ENCODE measurements around the gene VMAC. TPM values are rescaled to one million over a fixed set of nuclear protein-coding genes. Genes with fewer than 3 reads are reported as not detected.
A peak's percentile ranks its signal among the peaks of the same experiment; 100 is the strongest.

The VMAC gene
- total and polyA plus RNA-seq, 2 of the 8 experiments (the other 6 are each of a cell fraction or from before 2014, with no cell fraction given), result 1.3 to 2.2 TPM

- Histone ChIP-seq H3K23ac (ENCODE audit: insufficient read length) (no peak overlapping the region), H3K4me3 (ENCODE audit: extremely low read depth in 1 of 4, insufficient read depth in 2 of 4, low read depth in 3 of 4, low read length in 4 of 4) (peak overlapping the region; percentile 80 to 99 (median 95)), H3K14ac (ENCODE audit: insufficient read length) (no peak overlapping the region), H3K79me1 (ENCODE audit: low read depth, low read length) (peaks cover 5% of the 10 kb centered on the region), H4K5ac (ENCODE audit: insufficient read length, low read depth, low read length) (peak overlapping the region; percentile 70), H3K9ac (replicated peaks in 1 of 4; ENCODE audit: extremely low read depth in 1 of 4, low read depth in 3 of 4, low read length in 3 of 4) (peak overlapping the region; percentile 86 to 99 (median 96)), H3K23me2 (ENCODE audit: low read depth, low read length) (peaks cover 9% of the 10 kb centered on the region), H2AK5ac (ENCODE audit: low read depth, low read length) (0 out of 2 replicates have a peak overlapping the region, but pooled peaks have one; percentile 39), H3K27me3 (replicated peaks in 1 of 4; ENCODE audit: control insufficient read depth in 3 of 4, extremely low read depth in 1 of 4, insufficient read depth in 3 of 4, low read length in 3 of 4) (no peaks in the 10 kb centered on the region), H2AFZ (ENCODE audit: low read length) (no peak overlapping the region), H4K8ac (ENCODE audit: extremely low read depth, insufficient read depth, low read length) (peak overlapping the region; percentile 98), H2BK15ac (ENCODE audit: low read length) (no peak overlapping the region), H3K4ac (replicated peaks; ENCODE audit: insufficient read length, low read depth, low read length) (peak overlapping the region; percentile 47), H3K27ac (ENCODE audit: low read depth, low read length) (peak overlapping the region; percentile 80), H2BK120ac (replicated peaks; ENCODE audit: low read depth, low read length) (no peak overlapping the region), H3K9me3 (ENCODE audit: insufficient read depth in 2 of 2, low read depth in 1 of 2, low read length in 1 of 2) (no peaks in the 10 kb centered on the region), H2BK20ac (ENCODE audit: low read length) (no peak overlapping the region), H4K20me1 (replicated peaks in 1 of 2; ENCODE audit: control insufficient read depth in 1 of 2, insufficient read depth in 2 of 2, low read length in 2 of 2) (peaks cover 3 to 14% of the 10 kb centered on the region in 2 experiments), H3K56ac (replicated peaks; ENCODE audit: insufficient read length, low read depth, low read length) (peak overlapping the region; percentile 82), H3K79me2 (ENCODE audit: control insufficient read depth in 1 of 2, insufficient read depth in 2 of 2, low read length in 2 of 2) (peaks cover 3 to 34% of the 10 kb centered on the region in 2 experiments; a peak in 3 of 4 replicates), H3K36me3 (ENCODE audit: control insufficient read depth in 2 of 4, insufficient read depth in 4 of 4, low read length in 3 of 4) (no peaks in the 10 kb centered on the region), H4K91ac (replicated peaks; ENCODE audit: insufficient read length, low read length) (peak overlapping the region; percentile 80), H3K4me2 (ENCODE audit: insufficient read depth in 1 of 2, low read depth in 2 of 2, low read length in 2 of 2) (peak overlapping the region; percentile 58 to 90), H2BK5ac (ENCODE audit: low read depth, low read length) (peak overlapping the region; percentile 98), H3K4me1 (replicated peaks in 1 of 4; ENCODE audit: control insufficient read depth in 3 of 4, insufficient read depth in 4 of 4, low read length in 3 of 4) (peaks cover 0 to 5% (median 0%) of the 10 kb centered on the region in 4 experiments; a peak in 4 of 7 replicates), H3K18ac (ENCODE audit: extremely low read depth, low read length) (peak overlapping the region; percentile 87), H2BK12ac (ENCODE audit: low read depth, low read length) (peak overlapping the region; percentile 27; the same call in 1 of the 2 replicates)
- WGBS, 2 experiments (ENCODE audit: extremely low coverage in 1 of 2, insufficient coverage in 1 of 2, insufficient read length in 1 of 2, insufficient replicate concordance in 2 of 2, low coverage in 1 of 2, low lambda C conversion rate in 2 of 2, missing lambda C conversion rate in 1 of 2), result 4% methylated on average over 27 of the region's 27 CpGs; no CpG with 5 or more reads in 1 of the 2 experiments
- FAIRE-seq (no peak), DNase-seq (ENCODE audit: low read depth in 1 of 2, low spot score in 2 of 2) (no peak)
- POLR2A ChIA-PET (ENCODE audit: partially characterized antibody), result interaction anchor here (0.9 to 6.1 kb wide), 19 partner anchors 8 to 214 kb away, joined by 3 to 49 read pairs (median 7); partner anchors contain the start of genes CAPS, DUS3L, RANBP3 and RPL36
- TF ChIP-seq CHD1 (IDR thresholded peaks at IDR 0.05; ENCODE audit: low read depth, low read length) (no peak), BACH1 (IDR thresholded peaks at IDR 0.05; ENCODE audit: low read length) (no peak), RBBP5 (IDR thresholded peaks at IDR 0.05; ENCODE audit: borderline replicate concordance, low read depth, low read length) (0 out of 2 replicates have a peak, but pooled peaks have one; percentile 15), SIRT6 (IDR thresholded peaks at IDR 0.05; ENCODE audit: low read length) (no peak), TAF7 (optimal IDR thresholded peaks at IDR 0.05; ENCODE audit: borderline replicate concordance, low read depth, low read length) (no peak), HDAC2 (IDR thresholded peaks at IDR 0.05; ENCODE audit: borderline replicate concordance in 1 of 2, low read depth in 2 of 2, low read length in 2 of 2) (peak in 1 of 2 experiments; percentile 13; a peak in 1 of 4 replicates), KDM5A (IDR thresholded peaks at IDR 0.05; ENCODE audit: low read length) (0 out of 2 replicates have a peak, but pooled peaks have one; percentile 5)
- CTCF ChIA-PET (ENCODE audit: partially characterized antibody), result interaction anchor here (0.7 to 6.5 kb wide), 6 partner anchors 11 to 131 kb away, joined by 3 to 43 read pairs (median 8); partner anchors contain the start of gene NRTN
Measured at GRCh38 chr19:5903056-5903623, 1.5 kb upstream of the VMAC start.
